Measurements from ENCODE around the gene SLC35E3. TPM values are rescaled to one million over a fixed set of nuclear protein-coding genes. Genes with fewer than 3 reads are reported as not detected.
"Not testable (repeated sequence)": the region's sequence is repeated elsewhere in the genome, so short reads cannot be mapped to it uniquely, and the experiment has no call there.

Gene SLC35E3
- total RNA-seq, 2 donors from 2014 or later, result 0.95 to 14.1 TPM

GRCh38 chr12:68809190-68810026 lies 63.4 kb downstream of the SLC35E3 start:
- no peaks in the 10 kb centered on the region for H3K27me3 ChIP-seq (replicated peaks; ENCODE audit: insufficient read depth)
- H3K36me3 ChIP-seq, result peaks cover 20% of the 10 kb centered on the region
- peak overlapping the region; percentile 99 to 100 for H3K27ac ChIP-seq
- TF ChIP-seq CTCF (IDR thresholded peaks at IDR 0.05), result no peak
- ATAC-seq (ENCODE audit: insufficient number of reproducible peaks, low FRiP score, low read depth) (no peak), DNase-seq (ENCODE audit: low spot score) (no peak)
- peaks cover 32 to 34% of the 10 kb centered on the region in 2 donors for H3K4me1 ChIP-seq (ENCODE audit: control insufficient read depth in 1 of 2, low read depth in 2 of 2)
- H3K9me3 ChIP-seq, result no peaks in the 10 kb centered on the region
- peak overlapping the region; percentile 100 for H3K4me3 ChIP-seq

GRCh38 chr12:68810027-68810389 lies 64.0 kb downstream of the SLC35E3 start:
- H3K27ac ChIP-seq; H3K27me3 ChIP-seq (replicated peaks; ENCODE audit: insufficient read depth); DNase-seq (ENCODE audit: low spot score); ATAC-seq (ENCODE audit: insufficient number of reproducible peaks, low FRiP score, low read depth); H3K9me3 ChIP-seq: not testable (repeated sequence)
- Histone ChIP-seq H3K4me3 (peak overlapping the region; percentile 100), H3K4me1 (ENCODE audit: control insufficient read depth in 1 of 2, low read depth in 2 of 2) (peaks cover 38 to 40% of the 10 kb centered on the region in 2 donors), H3K36me3 (peaks cover 20% of the 10 kb centered on the region)

- not testable (repeated sequence) for DNase-seq (ENCODE audit: low spot score); ATAC-seq (ENCODE audit: insufficient number of reproducible peaks, low FRiP score, low read depth); H3K9me3 ChIP-seq; H3K27ac ChIP-seq; H3K27me3 ChIP-seq (replicated peaks; ENCODE audit: insufficient read depth)
- Histone ChIP-seq H3K36me3 (peaks cover 23% of the 10 kb centered on the region), H3K4me1 (ENCODE audit: control insufficient read depth in 1 of 2, low read depth in 2 of 2) (peaks cover 49 to 51% of the 10 kb centered on the region in 2 donors), H3K4me3 (peak overlapping the region; percentile 11)
These were observed 65.6 kb downstream of the SLC35E3 start for GRCh38 chr12:68811573-68811972.

- H3K4me3 ChIP-seq, result peak overlapping the region; percentile 7
- ATAC-seq (ENCODE audit: insufficient number of reproducible peaks, low FRiP score, low read depth), result no peak
- H3K36me3 ChIP-seq, result peaks cover 30% of the 10 kb centered on the region
- H3K27ac ChIP-seq, result no peak overlapping the region
- no peaks in the 10 kb centered on the region for H3K27me3 ChIP-seq (replicated peaks; ENCODE audit: insufficient read depth)
- TF ChIP-seq CTCF (IDR thresholded peaks at IDR 0.05), result no peak
- H3K4me1 ChIP-seq (ENCODE audit: control insufficient read depth in 1 of 2, low read depth in 2 of 2), result peaks cover 46 to 49% of the 10 kb centered on the region in 2 donors
- DNase-seq (ENCODE audit: low spot score), result no peak
- no peaks in the 10 kb centered on the region for H3K9me3 ChIP-seq
These were observed 66.7 kb downstream of the SLC35E3 start for GRCh38 chr12:68812553-68813241.

GRCh38 chr12:68813242-68813593 lies 67.2 kb downstream of the SLC35E3 start:
- Histone ChIP-seq H3K4me3 (no peak overlapping the region), H3K9me3 (no peaks in the 10 kb centered on the region), H3K27ac (no peak overlapping the region), H3K4me1 (ENCODE audit: control insufficient read depth in 1 of 2, low read depth in 2 of 2) (peaks cover 46 to 49% of the 10 kb centered on the region in 2 donors), H3K36me3 (peaks cover 30% of the 10 kb centered on the region), H3K27me3 (replicated peaks; ENCODE audit: insufficient read depth) (no peaks in the 10 kb centered on the region)
- ATAC-seq (ENCODE audit: insufficient number of reproducible peaks, low FRiP score, low read depth) (no peak), DNase-seq (ENCODE audit: low spot score) (no peak)
- TF ChIP-seq CTCF (IDR thresholded peaks at IDR 0.05), result no peak

GRCh38 chr12:68814490-68815231 lies 68.7 kb downstream of the SLC35E3 start:
- Histone ChIP-seq H3K27ac (no peak overlapping the region), H3K4me3 (no peak overlapping the region), H3K27me3 (replicated peaks; ENCODE audit: insufficient read depth) (no peaks in the 10 kb centered on the region), H3K4me1 (ENCODE audit: control insufficient read depth in 1 of 2, low read depth in 2 of 2) (peaks cover 46% of the 10 kb centered on the region in 2 donors), H3K36me3 (peaks cover 39% of the 10 kb centered on the region), H3K9me3 (no peaks in the 10 kb centered on the region)
- no peak for TF ChIP-seq CTCF (IDR thresholded peaks at IDR 0.05)
- no peak for ATAC-seq (ENCODE audit: insufficient number of reproducible peaks, low FRiP score, low read depth)
- DNase-seq (ENCODE audit: low spot score), result no peak
